ENCODE measurements around the gene NPHP4.

DNA sequence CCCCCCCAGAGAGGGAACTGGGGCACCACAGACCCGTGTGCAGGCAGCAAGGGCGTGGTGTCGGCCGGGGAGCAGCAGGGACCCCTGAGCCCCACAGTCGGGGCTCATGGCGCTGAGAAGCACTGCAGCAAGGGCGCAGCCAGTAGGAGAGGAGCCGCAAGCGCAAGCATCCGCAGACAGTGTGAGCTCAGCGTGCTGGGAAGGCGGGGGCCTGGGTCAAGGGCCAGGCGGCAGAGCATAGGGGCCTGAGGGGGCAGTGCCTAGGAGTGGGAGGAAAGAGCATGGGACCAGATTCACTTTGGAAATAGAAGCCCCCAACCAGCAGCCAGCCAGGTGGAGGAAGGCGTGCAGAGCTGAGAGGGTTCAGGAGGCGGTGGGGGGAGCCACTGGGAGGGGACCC lies 46.8 kb upstream of the NPHP4 start:
- TF ChIP-seq, protein P1, sequence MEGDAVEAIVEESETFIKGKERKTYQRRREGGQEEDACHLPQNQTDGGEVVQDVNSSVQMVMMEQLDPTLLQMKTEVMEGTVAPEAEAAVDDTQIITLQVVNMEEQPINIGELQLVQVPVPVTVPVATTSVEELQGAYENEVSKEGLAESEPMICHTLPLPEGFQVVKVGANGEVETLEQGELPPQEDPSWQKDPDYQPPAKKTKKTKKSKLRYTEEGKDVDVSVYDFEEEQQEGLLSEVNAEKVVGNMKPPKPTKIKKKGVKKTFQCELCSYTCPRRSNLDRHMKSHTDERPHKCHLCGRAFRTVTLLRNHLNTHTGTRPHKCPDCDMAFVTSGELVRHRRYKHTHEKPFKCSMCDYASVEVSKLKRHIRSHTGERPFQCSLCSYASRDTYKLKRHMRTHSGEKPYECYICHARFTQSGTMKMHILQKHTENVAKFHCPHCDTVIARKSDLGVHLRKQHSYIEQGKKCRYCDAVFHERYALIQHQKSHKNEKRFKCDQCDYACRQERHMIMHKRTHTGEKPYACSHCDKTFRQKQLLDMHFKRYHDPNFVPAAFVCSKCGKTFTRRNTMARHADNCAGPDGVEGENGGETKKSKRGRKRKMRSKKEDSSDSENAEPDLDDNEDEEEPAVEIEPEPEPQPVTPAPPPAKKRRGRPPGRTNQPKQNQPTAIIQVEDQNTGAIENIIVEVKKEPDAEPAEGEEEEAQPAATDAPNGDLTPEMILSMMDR (IDR thresholded peaks at IDR 0.05), result no peak
- no peak for TF ChIP-seq POLR2A (IDR thresholded peaks at IDR 0.05)

Measured in lower leg skin (tissue), 3 donors.